Prostate gland (tissue), 2 donors: ENCODE data around the gene SCRT2. TPM values are rescaled to one million over a fixed set of nuclear protein-coding genes. Genes with fewer than 3 reads are reported as not detected.

Experiments
- DNase-seq: peaks from one replicate; pipeline ENCODE4 v3.0.0-alpha.2; 2019; ENCODE audit warnings: low spot score
- H3K27ac ChIP-seq, 2 donors: fragments of 200-600 bp; sonication (generic); 2 replicates each; pipeline ENCODE4 v1.5.1; 2017 to 2019
- H3K27me3 ChIP-seq: fragments of 200-600 bp; sonication (generic); replicated peaks from 2 replicates; pipeline ENCODE4 v1.5.1; 2019; ENCODE audit not compliant: insufficient read depth
- H3K36me3 ChIP-seq, 2 donors: fragments of 200-600 bp; sonication (generic); 1 replicate in 1 of 2; 2 replicates in 1 of 2; pipeline versions ENCODE4 v1.5.1 to v1.8.1; 2017 to 2019
- H3K4me1 ChIP-seq: fragments of 200-600 bp; sonication (generic); replicated peaks from 2 replicates; pipeline ENCODE4 v1.5.1; 2019
- H3K4me3 ChIP-seq, 2 donors: fragments of 200-600 bp; sonication (generic); 2 replicates each; pipeline ENCODE4 v1.5.1; 2017 to 2019
- H3K9me3 ChIP-seq: fragments of 200-600 bp; sonication (generic); 2 replicates; pipeline ENCODE4 v1.5.1; 2017
- CTCF ChIP-seq, 4 experiments: fragments of 200-600 bp in 2 of 4; fragments of 450-650 bp in 2 of 4; sonication (generic) in 2 of 4; IDR thresholded peaks; 1 replicate in 3 of 4; 2 replicates in 1 of 4; pipeline ENCODE4 v1.5.1; 2016 to 2019; ENCODE audit warnings: antibody characterized with exemption in 4 of 4, mild to moderate bottlenecking in 2 of 4, moderate library complexity in 2 of 4
- POLR2A ChIP-seq: fragments of 450-650 bp; IDR thresholded peaks from one replicate; pipeline ENCODE4 v1.6.1; 2016; ENCODE audit warnings: antibody characterized with exemption, mild to moderate bottlenecking
- POLR2AphosphoS5 ChIP-seq: sonication (generic); formaldehyde crosslinking; IDR thresholded peaks from one replicate; pipeline ENCODE4 v1.6.1; 2017; ENCODE audit warnings: antibody characterized with exemption
- WGBS: methylation state at CpG from one replicate; pipeline ENCODE4 v1.1.5; 2018; 5-methylcytosine and 5-hydroxymethylcytosine counted together
- intact Hi-C: fragments of 100-400 bp; cut with DNase I; formaldehyde crosslinking; loops from one replicate; pipeline ENCODE4 v1.14.2; 2022
- total RNA-seq, 2 donors: library from RNA; depleted of rRNA; stranded (reverse); fragments of >200 nt; gene quantifications; one replicate each; pipeline ENCODE4 v1.1.0, GENCODE V29; 2016

SCRT2 gene
- total RNA-seq, 2 donors from 2014 or later: 0.17 TPM; not detected in 1

DNA sequence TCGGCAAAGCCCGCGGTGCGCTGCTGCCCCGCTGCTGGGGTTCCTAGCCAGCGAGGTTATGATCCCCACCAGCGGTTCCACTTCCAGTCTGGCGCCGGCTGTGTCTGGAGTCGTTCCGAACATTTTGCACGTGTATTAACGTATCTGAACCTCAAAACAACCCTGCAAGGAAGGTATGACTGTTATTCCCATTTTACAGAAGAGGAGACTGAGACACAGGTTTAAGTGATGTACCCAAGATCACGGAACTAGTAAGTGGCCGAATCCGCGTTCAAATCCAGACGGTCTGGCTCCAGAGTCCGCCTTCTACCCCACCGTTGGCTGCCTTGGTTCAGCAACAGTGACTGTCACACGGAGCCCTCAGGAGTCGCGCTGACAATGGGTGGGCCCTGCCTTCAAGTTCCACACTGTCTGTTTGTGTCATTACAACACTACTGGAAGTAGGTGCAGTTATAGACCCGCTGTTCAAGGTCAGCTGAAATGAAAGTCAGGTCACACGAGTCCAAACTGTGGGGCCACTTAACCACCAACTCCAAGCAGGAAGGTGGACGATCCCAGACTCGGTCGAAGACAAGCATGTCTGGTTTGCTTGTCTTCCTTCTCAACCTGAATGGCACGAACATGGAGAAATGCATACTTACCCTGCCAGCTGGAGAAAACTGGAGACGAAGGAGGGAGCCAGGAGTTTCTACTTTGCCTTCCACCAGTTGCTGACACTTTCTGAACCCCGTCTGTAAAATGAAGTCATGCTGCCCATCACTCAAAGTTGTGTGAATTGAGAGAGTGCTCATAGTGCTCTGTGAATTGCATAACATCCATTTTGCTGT lies 21.8 kb downstream of the SCRT2 start:
- H3K4me3 ChIP-seq: peak overlapping the region; percentile 56 to 74
- TF ChIP-seq POLR2A: no peak
- no peak for TF ChIP-seq CTCF (IDR thresholded peaks at IDR 0.05)
- no peak for TF ChIP-seq POLR2AphosphoS5
- H3K27ac ChIP-seq: peak overlapping the region; percentile 76 to 80
- DNase-seq: no peak
- H3K27me3 ChIP-seq: no peaks in the 10 kb centered on the region
- intact Hi-C loops: loop anchor here (5.0 to 10.0 kb wide), 3 partner anchors 73 to 191 kb away; partner anchors contain the start of gene CSNK2A1
- no peaks in the 10 kb centered on the region for H3K9me3 ChIP-seq
- H3K4me1 ChIP-seq: peaks cover 5% of the 10 kb centered on the region
- 15% methylated on average over 31 of the region's 31 CpGs for WGBS
- H3K36me3 ChIP-seq: peaks cover 0 to 3% of the 10 kb centered on the region in 2 donors

DNA sequence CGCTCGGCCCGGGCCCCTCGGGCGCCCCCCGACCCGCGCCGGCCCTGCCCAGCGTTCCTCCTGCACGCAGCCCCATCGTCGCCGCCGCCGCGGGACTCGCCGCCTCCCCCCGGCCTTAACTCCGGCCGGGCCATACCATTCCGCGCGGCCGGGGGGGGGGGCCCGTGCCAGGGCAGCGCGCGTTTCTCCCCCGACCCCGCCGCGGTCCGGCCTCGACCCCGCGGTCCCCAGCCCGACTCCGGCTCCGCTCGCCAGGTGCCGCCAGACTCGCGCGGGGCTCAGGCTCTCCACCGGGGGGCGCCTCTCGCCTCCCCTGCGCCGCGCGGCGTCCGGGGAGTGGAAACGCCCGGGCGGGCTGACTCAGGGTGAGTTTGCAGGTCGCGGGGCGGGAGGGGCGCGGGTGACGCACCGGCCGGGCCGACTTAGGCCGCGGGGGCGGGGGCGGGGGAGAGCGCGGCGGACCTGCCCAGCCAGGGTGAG lies 22.5 kb downstream of the SCRT2 start, which contains the start of gene SRXN1:
TSS of gene SRXN1 (minus strand) at position 91 of the 480 bp plus-strand sequence. CDS start at position 76, 15 bp downstream.
- H3K9me3 ChIP-seq: no peaks in the 10 kb centered on the region
- peak; percentile 85 for DNase-seq
- H3K4me3 ChIP-seq: peak within 1 kb of the TSS; percentile 56 to 74
- H3K36me3 ChIP-seq: peaks cover 0 to 9% of the 10 kb centered on the region in 2 donors
- WGBS: under 1% methylated on average over 37 of the region's 74 CpGs
- H3K4me1 ChIP-seq: peaks cover 5% of the 10 kb centered on the region
- peak; percentile 8 for TF ChIP-seq POLR2AphosphoS5
- peak; percentile 11 for TF ChIP-seq POLR2A
- peak; percentile 26 to 82 (median 61) for TF ChIP-seq CTCF (IDR thresholded peaks at IDR 0.05)
- H3K27me3 ChIP-seq: no peaks in the 10 kb centered on the region
- intact Hi-C loops: loop anchor here (5.0 to 10.0 kb wide), 3 partner anchors 74 to 192 kb away; partner anchors contain the start of gene CSNK2A1
- H3K27ac ChIP-seq: peak within 1 kb of the TSS; percentile 76 to 80

- peak overlapping the region; percentile 56 to 74 for H3K4me3 ChIP-seq
- no peaks in the 10 kb centered on the region for H3K9me3 ChIP-seq
- DNase-seq: no peak
- peaks cover 2 to 14% of the 10 kb centered on the region in 2 donors for H3K36me3 ChIP-seq
- H3K27me3 ChIP-seq: no peaks in the 10 kb centered on the region
- intact Hi-C loops: loop anchor here (5.0 to 10.0 kb wide), 3 partner anchors 75 to 192 kb away; partner anchors contain the start of gene CSNK2A1
- peaks cover 5% of the 10 kb centered on the region for H3K4me1 ChIP-seq
- no peak for TF ChIP-seq POLR2A
- TF ChIP-seq CTCF (IDR thresholded peaks at IDR 0.05): no peak
- no peak for TF ChIP-seq POLR2AphosphoS5
- 4% methylated on average over 23 of the region's 36 CpGs for WGBS
- H3K27ac ChIP-seq: peak overlapping the region; percentile 76 to 80
Measured at GRCh38 chr20:652615-653109, 22.9 kb downstream of the SCRT2 start.

DNA sequence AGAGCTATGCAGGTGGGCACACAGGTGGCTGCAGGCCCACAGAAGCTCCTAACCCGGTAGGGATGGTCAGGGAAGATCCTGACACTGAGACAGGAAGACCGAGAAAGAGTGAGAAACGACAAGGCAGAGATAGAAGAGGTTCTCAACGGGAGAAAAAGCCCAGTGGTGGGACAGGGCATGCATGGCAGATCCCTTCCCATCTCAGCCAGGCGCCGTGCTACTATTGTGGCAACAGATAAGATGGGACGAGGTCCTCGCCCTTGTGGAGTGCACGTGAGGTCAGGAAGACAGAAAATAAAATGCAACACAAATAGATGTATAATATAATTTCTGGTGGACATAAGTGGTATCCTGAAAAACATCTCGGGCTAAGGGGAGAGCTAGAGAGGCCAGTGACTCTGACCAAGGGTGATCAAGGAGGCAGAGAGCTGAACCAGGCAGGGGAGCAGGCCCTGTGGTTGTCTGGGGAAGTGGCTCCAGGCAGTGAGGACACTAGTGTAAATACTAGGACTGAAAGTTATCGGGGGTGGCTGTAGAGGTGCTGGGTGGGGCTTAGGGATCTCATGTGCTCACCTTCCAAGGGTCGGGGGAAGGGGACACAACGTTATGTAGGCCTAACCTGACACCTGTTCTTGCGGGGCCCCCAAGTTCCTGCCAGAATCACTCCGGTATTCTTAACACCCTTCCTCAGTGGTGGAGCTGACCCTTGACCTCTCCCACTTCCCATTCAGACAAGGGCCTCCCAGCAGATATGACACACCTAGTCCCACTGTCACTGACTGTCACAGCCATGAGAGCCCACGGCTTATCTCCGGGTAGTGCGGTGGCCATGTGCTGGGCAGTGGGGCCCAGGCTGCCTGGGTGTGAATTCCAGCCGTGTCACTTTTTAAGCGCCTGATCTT lies 23.6 kb downstream of the SCRT2 start:
- no peaks in the 10 kb centered on the region for H3K9me3 ChIP-seq
- H3K4me3 ChIP-seq: peak overlapping the region; percentile 56 to 74
- peak overlapping the region; percentile 76 to 80 for H3K27ac ChIP-seq
- H3K36me3 ChIP-seq: peaks cover 6 to 16% of the 10 kb centered on the region in 2 donors
- TF ChIP-seq CTCF (IDR thresholded peaks at IDR 0.05): no peak
- TF ChIP-seq POLR2A: no peak
- TF ChIP-seq POLR2AphosphoS5: no peak
- intact Hi-C loops: loop anchor here (5.0 to 10.0 kb wide), 3 partner anchors 75 to 193 kb away; partner anchors contain the start of gene CSNK2A1
- no peaks in the 10 kb centered on the region for H3K27me3 ChIP-seq
- no peak for DNase-seq
- H3K4me1 ChIP-seq: peaks cover 5% of the 10 kb centered on the region
- 61% methylated on average over 20 of the region's 20 CpGs for WGBS
